Smooth muscle cell (in vitro differentiated cells): ENCODE results near the gene KCNB1. TPM values are rescaled to one million over a fixed set of nuclear protein-coding genes. Genes with fewer than 3 reads are reported as not detected.

Source experiments
- DNase-seq: peaks from one replicate; lab custom pipeline; 2025; ENCODE audit not compliant: unreplicated experiment; lab: John Stamatoyannopoulos, UW
- H2AFZ ChIP-seq: fragments of 200-600 bp; sonication (generic); 2 replicates; pipeline ENCODE4 v1.6.0; 2016; ENCODE audit warnings: antibody characterized with exemption, low read depth, mild to moderate bottlenecking
- H3F3A ChIP-seq: fragments of 200-600 bp; sonication (generic); 2 replicates; pipeline ENCODE4 v1.6.0; 2017; ENCODE audit warnings: antibody characterized with exemption, low read depth
- H3K27ac ChIP-seq: fragments of 200-600 bp; sonication (generic); 2 replicates; pipeline ENCODE4 v1.5.1; 2016; ENCODE audit warnings: low read depth, mild to moderate bottlenecking
- H3K27me3 ChIP-seq: fragments of 200-600 bp; sonication (generic); 2 replicates; pipeline ENCODE4 v1.6.1; 2016; ENCODE audit warnings: low read depth, mild to moderate bottlenecking
- H3K36me3 ChIP-seq: fragments of 200-600 bp; sonication (generic); 2 replicates; pipeline ENCODE4 v1.5.1; 2016; ENCODE audit warnings: low read depth
- H3K4me1 ChIP-seq: fragments of 200-600 bp; sonication (generic); 2 replicates; pipeline ENCODE4 v1.5.1; 2016; ENCODE audit warnings: low read depth
- H3K4me2 ChIP-seq: fragments of 200-600 bp; sonication (generic); 2 replicates; pipeline ENCODE4 v1.6.0; 2016; ENCODE audit warnings: mild to moderate bottlenecking
- H3K4me3 ChIP-seq: fragments of 200-600 bp; sonication (generic); 2 replicates; pipeline ENCODE4 v1.5.1; 2016; ENCODE audit warnings: mild to moderate bottlenecking
- H3K79me2 ChIP-seq: fragments of 200-600 bp; sonication (generic); 2 replicates; pipeline ENCODE4 v1.6.0; 2016; ENCODE audit warnings: low read depth, mild to moderate bottlenecking
- H3K9ac ChIP-seq: fragments of 200-600 bp; sonication (generic); 2 replicates; pipeline ENCODE4 v1.6.0; 2016; ENCODE audit warnings: low read depth
- H3K9me3 ChIP-seq: fragments of 200-600 bp; sonication (generic); replicated peaks from 2 replicates; pipeline ENCODE4 v1.5.1; 2016; ENCODE audit warnings: low read depth
- H4K20me1 ChIP-seq: fragments of 200-600 bp; sonication (generic); 2 replicates; pipeline ENCODE4 v1.6.0; 2016; ENCODE audit warnings: low read depth
- CTCF ChIP-seq: fragments of 200-600 bp; sonication (generic); IDR thresholded peaks from 2 replicates; pipeline ENCODE4 v1.5.1; 2017; ENCODE audit warnings: borderline replicate concordance, mild to moderate bottlenecking, antibody characterized with exemption; ENCODE audit not compliant: insufficient read depth, poor library complexity, severe bottlenecking
- WGBS: methylation state at CpG from one replicate; pipeline ENCODE4 v1.1.7; 2016; ENCODE audit warnings: low lambda C conversion rate; 5-methylcytosine and 5-hydroxymethylcytosine counted together
- polyA plus RNA-seq: library from polyadenylated mRNA; unstranded; fragments of >200 nt; fragmentation: Nextera tagmentation; extraction: Ambion mirVana; gene quantifications from 2 replicates; pipeline ENCODE4 v1.2.1, GENCODE V29; 2016
- total RNA-seq: library from RNA; depleted of rRNA; stranded (reverse); fragments of >200 nt; gene quantifications from 2 replicates; pipeline ENCODE4 v1.2.3, GENCODE V29; 2014

The KCNB1 gene
- total and polyA plus RNA-seq, 2 experiments from 2014 or later, result not detected

- no peaks in the 10 kb centered on the region for H3F3A ChIP-seq
- no peak for TF ChIP-seq CTCF
- no peaks in the 10 kb centered on the region for H4K20me1 ChIP-seq
- no peak overlapping the region for H2AFZ ChIP-seq
- H3K79me2 ChIP-seq, result no peaks in the 10 kb centered on the region
- no peak overlapping the region for H3K9ac ChIP-seq
- no peaks in the 10 kb centered on the region for H3K4me1 ChIP-seq
- H3K4me2 ChIP-seq, result no peak overlapping the region
- no peaks in the 10 kb centered on the region for H3K9me3 ChIP-seq
- no peaks in the 10 kb centered on the region for H3K36me3 ChIP-seq
- DNase-seq, result no peak
- H3K4me3 ChIP-seq, result no peak overlapping the region
- H3K27me3 ChIP-seq, result peaks cover 82% of the 10 kb centered on the region
- H3K27ac ChIP-seq, result no peak overlapping the region
Observed at GRCh38 chr20:49486064-49486463, 3.6 kb upstream of the KCNB1 start.

- Histone ChIP-seq H3K4me2 (no peak overlapping the region), H3K9ac (no peak overlapping the region), H3F3A (no peaks in the 10 kb centered on the region), H3K79me2 (no peaks in the 10 kb centered on the region), H3K4me1 (no peaks in the 10 kb centered on the region), H3K27me3 (peaks cover 82% of the 10 kb centered on the region), H4K20me1 (no peaks in the 10 kb centered on the region), H3K9me3 (no peaks in the 10 kb centered on the region), H2AFZ (no peak overlapping the region), H3K27ac (no peak overlapping the region), H3K36me3 (no peaks in the 10 kb centered on the region), H3K4me3 (no peak overlapping the region)
- no peak for DNase-seq
- TF ChIP-seq CTCF, result no peak
- 82% methylated on average over 1 of the region's 1 CpG for WGBS
Observed at GRCh38 chr20:49485563-49485962, 3.1 kb upstream of the KCNB1 start.

GRCh38 chr20:49484180-49485140 is 2.0 kb upstream of the KCNB1 start:
- TF ChIP-seq CTCF, result peak; percentile 72
- Histone ChIP-seq H3K9ac (no peak overlapping the region), H3K79me2 (no peaks in the 10 kb centered on the region), H3F3A (no peaks in the 10 kb centered on the region), H3K9me3 (no peaks in the 10 kb centered on the region), H3K4me1 (peaks cover 5% of the 10 kb centered on the region), H3K4me2 (peak overlapping the region; percentile 90), H4K20me1 (no peaks in the 10 kb centered on the region), H3K4me3 (peak overlapping the region; percentile 59), H3K27me3 (peaks cover 75% of the 10 kb centered on the region), H2AFZ (peak overlapping the region; percentile 18), H3K27ac (no peak overlapping the region), H3K36me3 (no peaks in the 10 kb centered on the region)
- 7% methylated on average over 52 of the region's 61 CpGs for WGBS
- peak; percentile 32 for DNase-seq

GRCh38 chr20:49483696-49484123 is 1.2 kb upstream of the KCNB1 start:
- Histone ChIP-seq H2AFZ (no peak overlapping the region), H3K4me3 (no peak overlapping the region), H3F3A (no peaks in the 10 kb centered on the region), H3K4me1 (peaks cover 5% of the 10 kb centered on the region), H3K27ac (no peak overlapping the region), H3K9ac (no peak overlapping the region), H3K9me3 (no peaks in the 10 kb centered on the region), H3K27me3 (peaks cover 68% of the 10 kb centered on the region), H4K20me1 (no peaks in the 10 kb centered on the region), H3K79me2 (no peaks in the 10 kb centered on the region), H3K36me3 (no peaks in the 10 kb centered on the region), H3K4me2 (peak overlapping the region; percentile 59)
- DNase-seq, result no peak
- 8% methylated on average over 9 of the region's 44 CpGs for WGBS
- no peak for TF ChIP-seq CTCF
